ENCODE measurements around the gene TEAD3. TPM values are rescaled to one million over a fixed set of nuclear protein-coding genes. Genes with fewer than 3 reads are reported as not detected.

The TEAD3 gene
- total RNA-seq (2014; rRNA removed; shearing (Covaris generic)), result 26.5 and 26.7 TPM in 2 replicates
- polyA plus RNA-seq (2016; fragmentation: Nextera tagmentation; extraction: Ambion mirVana), result 15.0 and 15.6 TPM in 2 replicates
- long read RNA-seq, partial matches to known transcripts, result 4 of 11 reads
- long read RNA-seq, other reads (novel, unspliced or antisense), result 7 of 11 reads

GRCh38 chr6:35496841-35497570 is at the start of gene TEAD3:
Gene TEAD3, minus strand, starts transcription at chr6:35497079.
- Mint-ChIP-seq H3K27ac (peak within 1 kb of the TSS; percentile 86), H3K27me3 (ENCODE audit: insufficient read depth, low read depth, poor library complexity) (peaks cover 43% of the 10 kb centered on the region), H3K4me1 (peaks cover 61% of the 10 kb centered on the region), H3K36me3 (ENCODE audit: low read depth) (peaks cover 5% of the 10 kb centered on the region; the same call in 1 of the 3 replicates), H3K9me3 (no peaks in the 10 kb centered on the region; the same call in 2 of the 3 replicates), H3K4me3 (peak within 1 kb of the TSS; percentile 83)
- H3K9me2 ChIP-seq (ENCODE audit: insufficient read depth), result no peaks in the 10 kb centered on the region
- H3K4me1 ChIP-seq (ENCODE audit: insufficient read depth), result peaks cover 58% of the 10 kb centered on the region
- ATAC-seq (peak; percentile 28), DNase-seq (ENCODE audit: low spot score) (peak; percentile 92)
- H2AFZ ChIP-seq, result no peak within 1 kb of the TSS; the same call in 1 of the 2 replicates
- peaks cover 11% of the 10 kb centered on the region; the same call in 1 of the 2 replicates for H3F3A ChIP-seq (replicated peaks; ENCODE audit: low read depth)
- TF ChIP-seq POLR2AphosphoS5 (IDR thresholded peaks at IDR 0.05; ENCODE audit: low read depth) (no peak), CTCF (conservative IDR thresholded peaks at IDR 0.05; ENCODE audit: low read depth in 2 of 2) (peak in 1 of 2 experiments; percentile 29; a peak in 2 of 4 replicates), ETS1 (IDR thresholded peaks at IDR 0.05) (no peak), NANOG (IDR thresholded peaks at IDR 0.05; ENCODE audit: borderline replicate concordance) (no peak), EZH2phosphoT487 (IDR thresholded peaks at IDR 0.05; ENCODE audit: unreplicated experiment) (no peak), CREB1 (CRISPR knock-in tag; IDR thresholded peaks at IDR 0.05; ENCODE audit: low read depth) (no peak), ZNF462 (CRISPR knock-in tag; IDR thresholded peaks at IDR 0.05) (no peak), REST (IDR thresholded peaks at IDR 0.05; ENCODE audit: unreplicated experiment) (no peak), ZNF114 (CRISPR knock-in tag; IDR thresholded peaks at IDR 0.05) (no peak)
- peaks cover 9% of the 10 kb centered on the region; the same call in 1 of the 2 replicates for H3K27me3 ChIP-seq (ENCODE audit: insufficient read depth)
- peak within 1 kb of the TSS; percentile 94 for H3K27ac ChIP-seq (ENCODE audit: low read depth)
- peaks cover 41% of the 10 kb centered on the region for H3K79me2 ChIP-seq (replicated peaks; ENCODE audit: insufficient read depth)
- H3K4me2 ChIP-seq, result peak within 1 kb of the TSS; percentile 98
- H4K20me1 ChIP-seq (replicated peaks; ENCODE audit: insufficient read depth), result peaks cover 11% of the 10 kb centered on the region; the same call in 1 of the 2 replicates
- peak within 1 kb of the TSS; percentile 88 for H3K4me3 ChIP-seq
- no peaks in the 10 kb centered on the region for H3K36me3 ChIP-seq (ENCODE audit: insufficient read depth)

Measured in GM23338 (cell line).